Loucy (cell line): ENCODE data around the gene HSD17B12.

Source experiments
- EZH2phosphoT487 ChIP-seq: fragments of 200-600 bp; IDR thresholded peaks from 2 replicates; pipeline ENCODE4 v1.6.1; 2018; ENCODE audit warnings: antibody characterized with exemption, mild to moderate bottlenecking, moderate library complexity, borderline replicate concordance
- TF ChIP-seq, protein P1 (sequence below): fragments of 200-600 bp; sonication (generic); conservative IDR thresholded peaks from 2 replicates; pipeline ENCODE4 v1.5.1; 2014; ENCODE audit warnings: mild to moderate bottlenecking, antibody characterized with exemption, low read length

DNA sequence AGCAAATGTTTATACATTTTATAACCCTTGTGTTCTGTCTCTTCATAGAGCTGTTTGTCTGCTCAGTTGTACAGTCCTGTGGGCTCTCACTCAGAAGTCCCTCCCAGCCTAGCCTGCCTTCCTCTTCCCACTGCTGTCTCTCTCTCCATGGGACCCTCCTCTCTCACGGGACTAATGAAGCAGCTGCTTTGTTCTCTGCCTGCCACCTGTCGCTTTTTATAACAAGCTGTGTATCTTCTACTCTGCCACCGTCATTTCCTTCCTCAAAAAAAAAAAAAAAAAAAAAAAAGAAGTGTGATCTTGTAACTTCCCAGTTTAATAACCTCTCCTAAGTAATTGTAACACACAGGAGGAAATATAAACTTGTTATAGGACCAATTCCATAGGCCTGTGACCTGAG is 107.9 kb downstream of the HSD17B12 start:
- TF ChIP-seq, protein P1, sequence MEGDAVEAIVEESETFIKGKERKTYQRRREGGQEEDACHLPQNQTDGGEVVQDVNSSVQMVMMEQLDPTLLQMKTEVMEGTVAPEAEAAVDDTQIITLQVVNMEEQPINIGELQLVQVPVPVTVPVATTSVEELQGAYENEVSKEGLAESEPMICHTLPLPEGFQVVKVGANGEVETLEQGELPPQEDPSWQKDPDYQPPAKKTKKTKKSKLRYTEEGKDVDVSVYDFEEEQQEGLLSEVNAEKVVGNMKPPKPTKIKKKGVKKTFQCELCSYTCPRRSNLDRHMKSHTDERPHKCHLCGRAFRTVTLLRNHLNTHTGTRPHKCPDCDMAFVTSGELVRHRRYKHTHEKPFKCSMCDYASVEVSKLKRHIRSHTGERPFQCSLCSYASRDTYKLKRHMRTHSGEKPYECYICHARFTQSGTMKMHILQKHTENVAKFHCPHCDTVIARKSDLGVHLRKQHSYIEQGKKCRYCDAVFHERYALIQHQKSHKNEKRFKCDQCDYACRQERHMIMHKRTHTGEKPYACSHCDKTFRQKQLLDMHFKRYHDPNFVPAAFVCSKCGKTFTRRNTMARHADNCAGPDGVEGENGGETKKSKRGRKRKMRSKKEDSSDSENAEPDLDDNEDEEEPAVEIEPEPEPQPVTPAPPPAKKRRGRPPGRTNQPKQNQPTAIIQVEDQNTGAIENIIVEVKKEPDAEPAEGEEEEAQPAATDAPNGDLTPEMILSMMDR = no peak
- TF ChIP-seq EZH2phosphoT487 = no peak
